ENCODE measurements around the gene STXBP2.

The STXBP2 gene

DNA sequence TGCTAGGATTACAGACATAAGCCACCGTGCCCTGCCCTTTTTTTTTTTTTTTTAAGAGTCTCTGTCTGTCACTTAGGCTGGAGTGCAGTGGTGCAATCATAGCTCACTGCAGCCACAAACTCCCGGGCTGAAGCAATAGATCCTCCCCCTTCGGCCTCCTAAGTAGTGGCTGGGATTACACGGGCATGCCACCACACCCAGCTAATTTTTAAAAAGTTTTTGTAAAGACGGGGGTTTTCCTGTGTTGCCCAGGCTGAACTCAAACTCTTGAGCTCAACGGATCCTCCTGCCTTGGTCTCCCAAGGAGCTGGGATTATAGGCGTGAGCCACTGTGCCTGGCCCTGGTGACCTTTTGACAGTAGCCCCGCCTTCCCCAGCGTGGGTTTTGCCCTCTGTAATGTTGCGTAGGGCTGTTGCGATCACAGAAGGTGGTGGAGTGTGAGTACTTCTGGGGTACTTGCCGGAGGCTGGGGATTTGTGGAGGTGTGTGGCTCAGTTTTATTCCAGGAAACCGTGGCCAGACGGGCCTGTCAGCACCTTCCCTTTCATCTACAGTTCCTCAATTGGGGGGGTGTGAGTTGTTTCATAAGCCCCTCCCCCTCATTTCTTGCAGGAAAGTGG is 20.3 kb downstream of the STXBP2 start:
- no peak for DNase-seq

DNA sequence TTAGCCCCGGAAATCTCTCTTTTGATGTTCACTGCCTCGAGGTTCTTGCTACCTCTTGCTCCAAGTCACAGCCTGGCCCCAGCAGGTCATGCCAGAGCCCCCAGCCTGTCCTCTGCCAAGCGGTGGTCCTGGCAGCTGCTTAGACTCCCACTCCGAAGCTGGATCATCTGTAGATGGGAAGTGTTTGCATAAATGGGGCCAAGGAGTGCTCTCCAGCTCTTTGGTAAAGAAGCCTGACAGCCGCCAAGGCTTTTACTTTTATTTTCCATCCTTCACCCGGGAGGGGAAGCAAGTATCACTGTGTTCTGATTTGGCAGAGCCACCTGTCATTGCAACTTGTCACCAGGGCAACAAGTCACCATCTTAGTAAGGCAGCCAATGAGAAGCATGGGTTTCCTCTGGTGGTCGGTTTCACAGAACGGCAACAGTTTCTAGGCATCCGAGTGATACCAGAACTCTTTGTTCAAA is 21.3 kb downstream of the STXBP2 start:
- peak; percentile 55 for DNase-seq

DNA sequence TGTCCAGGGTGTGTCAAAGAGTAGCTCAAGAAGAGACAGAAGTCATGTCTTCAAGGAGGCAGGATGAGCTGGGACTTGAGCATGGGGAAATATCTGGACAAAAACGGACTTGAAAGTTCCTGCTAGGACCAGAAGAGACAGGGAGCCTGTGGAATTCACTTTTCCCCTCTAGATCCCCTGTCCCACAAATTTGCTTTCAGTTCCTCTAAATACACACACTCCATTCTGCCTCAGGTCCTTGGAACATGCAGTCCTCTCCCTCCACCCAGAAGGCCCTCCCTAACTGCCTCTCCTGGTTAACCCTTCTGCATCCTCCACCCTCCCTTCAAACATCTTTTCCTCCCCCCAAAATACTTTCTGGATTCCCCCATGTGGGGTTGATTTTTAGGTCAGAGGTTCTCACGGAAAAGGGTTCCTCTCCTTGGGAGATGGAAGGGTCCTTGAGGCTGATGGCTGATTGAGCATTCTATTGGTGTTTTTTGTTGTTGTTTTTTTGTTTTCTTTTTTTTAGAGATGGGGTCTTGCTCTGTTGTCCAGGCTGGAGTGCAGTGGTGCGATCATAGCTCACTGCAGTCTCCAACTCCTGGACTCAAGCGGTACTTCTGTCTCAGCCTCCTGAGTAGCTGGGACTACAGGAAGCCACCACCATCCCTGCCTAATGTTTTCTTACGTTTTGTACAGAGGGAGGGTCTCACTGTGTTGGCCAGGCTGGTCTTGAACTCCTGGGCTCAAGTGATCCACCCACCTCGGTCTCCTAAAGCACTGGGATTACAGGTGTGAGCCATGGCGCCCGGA is 25.0 kb downstream of the STXBP2 start:
- DNase-seq, result no peak

DNA sequence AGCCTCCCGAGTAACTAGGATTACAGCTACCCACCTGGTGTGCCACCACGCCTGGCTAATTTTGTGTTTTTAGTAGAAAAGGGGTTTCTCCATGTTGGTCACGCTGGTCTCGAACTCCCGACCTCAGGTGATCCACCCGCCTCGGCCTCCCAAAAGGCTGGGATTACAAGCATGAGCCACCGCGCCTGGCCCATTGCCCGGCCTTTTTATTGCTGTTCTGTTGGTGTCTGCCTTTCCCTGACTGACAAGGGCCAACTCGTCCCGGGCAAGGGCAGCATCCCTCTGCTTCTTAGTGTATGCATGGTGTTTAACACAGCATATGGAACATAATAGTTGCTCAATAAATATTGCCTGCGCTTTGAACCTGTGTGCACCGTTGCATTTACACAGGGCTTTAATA is 25.7 kb downstream of the STXBP2 start:
- DNase-seq, result no peak

DNA sequence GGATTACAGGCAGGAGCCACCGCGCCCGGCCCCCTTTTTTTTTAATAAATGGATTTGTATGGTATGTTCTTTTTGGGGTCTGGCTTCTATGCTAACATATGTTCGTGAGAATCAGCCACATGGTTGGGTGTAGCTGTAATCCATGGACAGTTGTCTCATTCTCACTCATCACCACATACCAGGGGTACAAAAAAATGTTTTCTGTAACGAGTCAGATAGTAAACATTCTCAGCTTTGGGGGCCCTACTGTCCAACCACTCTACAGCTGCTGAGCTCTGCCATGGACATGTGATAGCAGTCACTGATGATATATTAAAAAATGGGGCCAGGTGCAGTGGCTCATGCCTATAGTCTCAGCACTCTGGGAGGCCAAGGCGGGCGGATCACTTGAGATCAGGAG is 26.8 kb downstream of the STXBP2 start:
- no peak for DNase-seq

DNA sequence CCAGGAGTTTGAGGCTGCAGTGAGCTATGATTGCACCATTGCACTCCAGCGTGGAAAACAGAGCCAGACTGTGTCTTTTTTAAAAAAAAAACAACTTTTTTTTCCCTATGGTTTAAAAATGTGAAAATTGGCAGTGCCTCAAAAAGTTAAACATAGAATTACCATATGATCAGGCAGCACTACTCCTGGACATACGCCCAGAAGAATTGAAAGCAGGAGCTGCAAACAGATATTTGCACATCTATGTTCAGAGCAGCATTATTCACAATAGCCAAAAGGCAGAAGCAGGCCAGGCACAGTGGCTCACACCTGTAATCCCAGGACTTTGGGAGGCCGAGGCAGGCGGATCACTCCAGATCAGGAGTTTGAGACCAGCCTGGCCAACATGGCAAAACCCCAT is 28.2 kb downstream of the STXBP2 start:
- DNase-seq, result no peak

DNA sequence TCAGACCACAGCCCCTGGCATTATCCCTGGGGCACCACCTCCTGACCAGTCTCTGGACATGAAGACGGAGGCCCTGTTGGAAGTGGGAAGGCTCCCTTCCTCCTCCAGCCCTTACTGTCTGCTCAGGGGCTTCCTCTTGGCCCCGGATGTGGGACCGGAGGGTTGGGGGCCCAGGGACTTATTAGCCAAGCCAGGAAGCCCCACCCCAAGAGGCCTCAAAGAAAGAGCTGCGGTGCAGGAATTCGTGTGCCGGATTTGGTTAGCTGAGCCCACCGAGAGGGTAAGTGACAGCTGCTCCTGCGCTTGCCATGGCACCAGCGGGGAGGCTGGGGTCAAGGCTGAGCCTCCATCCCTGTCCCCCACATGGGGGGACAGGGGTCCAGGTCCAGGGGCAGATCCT is 31.9 kb downstream of the STXBP2 start, which contains the start of gene RETN:
Gene RETN, plus strand, starts transcription at position 208 of the 400 bp plus-strand sequence. CDS start 278 bp downstream, outside the sequence.
- DNase-seq, result no peak

DNA sequence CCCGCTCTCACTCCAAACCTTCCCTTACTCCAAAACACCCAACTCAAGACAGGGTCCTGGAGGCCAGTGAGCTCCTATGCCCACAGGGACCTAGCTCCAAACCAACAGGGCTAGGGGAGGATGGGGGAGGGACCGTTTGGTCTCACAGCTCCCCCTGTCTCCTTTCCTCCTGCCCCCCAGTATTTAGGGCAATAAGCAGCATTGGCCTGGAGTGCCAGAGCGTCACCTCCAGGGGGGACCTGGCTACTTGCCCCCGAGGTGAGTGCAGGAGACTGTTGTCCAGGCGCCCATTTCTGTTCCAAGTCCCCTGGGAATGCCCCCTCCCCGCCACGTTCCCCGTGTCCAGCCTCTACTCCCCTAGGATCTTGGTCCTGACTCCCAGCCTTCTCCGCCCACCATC is 32.7 kb downstream of the STXBP2 start:
- DNase-seq, result no peak

DNA sequence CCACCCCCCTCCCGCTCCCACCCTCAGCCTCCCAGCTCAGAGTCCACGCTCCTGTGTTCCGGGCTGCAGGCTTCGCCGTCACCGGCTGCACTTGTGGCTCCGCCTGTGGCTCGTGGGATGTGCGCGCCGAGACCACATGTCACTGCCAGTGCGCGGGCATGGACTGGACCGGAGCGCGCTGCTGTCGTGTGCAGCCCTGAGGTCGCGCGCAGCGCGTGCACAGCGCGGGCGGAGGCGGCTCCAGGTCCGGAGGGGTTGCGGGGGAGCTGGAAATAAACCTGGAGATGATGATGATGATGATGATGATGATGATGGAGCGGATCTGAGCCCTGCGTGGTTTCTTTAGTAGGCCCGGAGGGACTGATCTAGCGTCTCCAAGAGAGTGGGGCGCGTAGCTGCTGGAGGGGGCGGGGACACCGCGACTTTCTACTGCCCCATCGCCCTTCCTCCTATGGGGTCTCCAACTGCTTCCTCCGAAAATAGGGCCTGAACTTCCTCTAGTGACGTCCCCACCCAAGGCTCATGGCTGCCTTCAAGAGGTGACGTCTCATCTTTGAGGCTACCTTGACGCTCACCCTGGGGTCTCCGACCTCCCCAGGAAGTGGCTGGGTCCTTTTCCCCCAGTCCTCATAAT is 33.4 kb downstream of the STXBP2 start:
- DNase-seq, result peak; percentile 42

DNA sequence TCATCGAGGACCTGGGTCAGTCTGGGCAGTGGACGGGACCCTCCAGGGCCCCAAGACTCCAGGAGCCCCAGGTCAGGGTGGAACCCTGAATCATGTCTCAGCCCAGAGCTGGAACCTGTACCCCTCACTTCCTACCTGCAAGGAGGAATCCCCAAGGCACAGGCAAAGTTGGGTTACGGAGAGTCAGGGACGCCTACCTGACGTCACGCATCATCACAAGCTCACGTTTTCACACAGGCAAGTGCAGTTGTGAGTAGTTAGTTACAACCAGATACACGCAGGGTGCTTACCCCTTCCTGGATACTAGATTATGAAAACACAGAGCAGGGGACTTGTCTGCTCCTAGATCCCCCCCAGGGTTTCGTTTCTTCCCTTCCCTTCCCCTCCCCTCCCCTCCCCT is 33.9 kb downstream of the STXBP2 start:
- DNase-seq, result no peak

DNA sequence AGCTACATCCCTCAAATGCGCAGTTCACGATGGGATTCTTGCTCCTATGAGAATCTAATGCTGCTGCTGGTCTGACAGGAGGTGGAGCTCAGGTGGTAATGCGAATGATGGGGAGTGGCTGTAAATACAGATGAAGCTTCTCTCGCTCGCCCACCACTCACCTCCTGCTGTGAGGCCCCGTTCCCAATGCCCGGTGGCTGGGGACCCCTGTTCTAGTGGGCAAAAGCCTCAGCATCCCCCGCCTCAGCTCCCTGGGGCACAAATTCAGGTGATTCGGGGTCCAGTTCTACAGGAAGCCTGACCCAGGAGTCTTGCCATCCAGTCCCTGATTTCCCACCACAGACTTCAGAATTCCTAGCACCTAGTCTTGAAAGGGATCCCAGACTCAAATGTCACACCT is 35.6 kb downstream of the STXBP2 start:
- DNase-seq, result no peak

DNA sequence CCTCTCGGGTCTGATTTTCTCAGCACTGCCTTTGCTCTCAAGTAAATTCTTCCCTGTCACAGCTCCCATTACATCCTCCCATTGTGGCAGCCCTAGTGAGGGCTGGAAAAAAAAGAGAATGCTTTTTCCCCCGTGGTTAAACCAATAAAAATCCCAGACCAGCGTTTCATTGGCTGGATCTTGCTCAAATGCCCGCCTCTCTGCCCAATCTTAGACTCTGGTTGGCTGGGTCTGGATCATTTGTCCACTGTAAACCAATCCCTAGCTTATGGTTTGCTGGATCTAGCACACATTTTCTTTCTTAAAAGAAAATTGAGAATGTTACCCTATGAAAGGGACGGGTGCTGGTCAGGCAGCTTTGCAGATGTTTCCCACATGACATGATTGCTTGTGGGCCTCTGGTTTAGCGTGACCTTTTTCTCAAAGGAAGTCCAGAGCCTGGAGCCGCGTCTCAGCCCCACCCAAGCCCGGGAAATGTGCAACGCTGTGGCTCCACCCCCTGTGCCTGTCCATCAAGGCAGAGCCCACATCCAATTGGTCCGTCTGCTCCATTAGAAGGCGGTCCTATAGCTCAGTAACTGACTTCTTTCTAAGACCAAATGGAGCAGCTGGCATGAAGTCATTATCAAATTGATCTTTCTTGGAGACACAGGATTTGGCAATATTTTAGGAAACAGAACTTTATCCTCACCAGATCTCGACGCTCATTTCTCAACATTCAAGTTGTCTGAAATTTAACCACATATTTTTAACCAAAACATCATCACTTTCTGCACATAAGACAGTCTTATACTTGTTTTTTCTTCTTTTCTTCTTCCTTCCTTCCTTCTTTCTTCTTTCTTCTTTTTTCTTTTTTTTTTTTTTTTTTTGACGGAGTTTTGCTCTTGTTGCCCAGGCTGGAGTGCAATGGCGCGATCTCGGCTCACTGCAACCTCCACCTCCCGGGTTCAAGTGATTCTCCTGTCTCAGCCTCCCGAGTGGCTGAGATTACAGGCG is 37.4 kb downstream of the STXBP2 start:
- peak; percentile 31 for DNase-seq

DNA sequence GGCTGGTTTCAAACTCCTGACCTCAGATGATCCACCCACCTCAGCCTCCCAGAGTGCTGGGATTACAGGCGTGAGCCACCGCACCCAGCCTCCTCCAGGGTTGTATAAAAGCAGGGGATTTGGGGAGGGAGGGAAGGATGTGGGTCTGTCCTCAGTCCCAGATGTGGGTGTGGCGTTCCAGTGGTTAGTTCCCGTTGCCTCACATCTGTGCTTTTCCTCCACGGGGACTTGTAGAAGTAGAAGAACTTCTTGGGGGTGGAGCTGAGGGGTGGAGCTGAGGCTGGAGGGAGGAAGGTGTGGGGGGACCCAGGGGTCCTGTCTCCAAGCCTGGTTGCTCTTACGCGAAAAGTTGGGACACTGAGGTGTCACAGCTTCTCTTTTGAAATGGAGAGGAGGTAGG is 39.5 kb downstream of the STXBP2 start:
- DNase-seq, result no peak

DNA sequence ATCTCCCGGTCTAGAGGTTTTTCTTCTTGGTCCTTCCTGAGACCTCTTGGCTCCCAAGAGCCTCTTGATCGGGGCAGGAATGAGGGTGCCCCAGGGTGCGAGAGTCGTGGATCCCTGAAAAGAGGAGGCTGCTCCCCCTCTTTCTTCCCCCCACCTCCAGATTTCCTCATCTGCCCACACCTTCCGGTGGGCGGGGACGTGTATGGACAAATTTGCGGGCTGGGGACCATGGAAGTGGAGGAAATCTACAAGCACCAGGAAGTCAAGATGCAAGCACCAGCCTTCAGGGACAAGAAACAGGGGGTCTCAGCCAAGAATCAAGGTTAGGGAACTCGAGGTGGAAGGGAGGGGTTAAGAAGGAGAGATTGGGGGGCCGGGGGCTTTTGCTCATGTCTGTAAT is 39.9 kb downstream of the STXBP2 start, which contains the start of gene MCEMP1:
Gene MCEMP1, plus strand, starts transcription at position 237 of the 400 bp plus-strand sequence. Its CDS starts 31 bp downstream, at position 268.
- DNase-seq, result no peak

DNA sequence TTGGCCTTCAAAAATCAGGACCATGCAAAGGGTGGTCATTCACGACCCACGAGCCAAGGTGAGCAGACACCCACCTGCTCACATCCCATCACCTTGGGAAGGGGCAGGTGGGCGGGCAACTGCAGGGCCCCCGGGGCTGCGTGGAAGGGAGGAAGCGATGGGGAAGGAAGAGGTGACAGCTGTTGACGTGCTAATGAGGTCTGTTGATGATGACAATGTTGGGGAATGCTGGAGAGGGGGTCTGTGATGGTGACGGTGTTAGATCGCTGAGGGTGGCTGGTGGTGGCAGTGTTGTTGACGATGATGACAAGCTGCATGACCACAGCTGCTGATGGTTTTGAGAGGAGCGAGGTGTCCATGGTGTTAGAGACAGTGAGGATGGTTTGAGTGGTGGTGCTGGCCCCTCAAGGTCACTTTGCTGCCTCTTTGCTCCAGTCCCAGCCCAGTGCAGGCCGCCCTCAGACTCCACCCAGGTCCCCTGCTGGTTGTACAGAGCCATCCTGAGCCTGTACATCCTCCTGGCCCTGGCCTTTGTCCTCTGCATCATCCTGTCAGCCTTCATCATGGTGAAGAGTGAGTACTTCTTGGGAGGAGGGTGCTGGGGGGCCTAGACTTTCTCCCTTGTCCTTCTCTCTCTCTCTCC is 40.9 kb downstream of the STXBP2 start:
- DNase-seq, result no peak

DNA sequence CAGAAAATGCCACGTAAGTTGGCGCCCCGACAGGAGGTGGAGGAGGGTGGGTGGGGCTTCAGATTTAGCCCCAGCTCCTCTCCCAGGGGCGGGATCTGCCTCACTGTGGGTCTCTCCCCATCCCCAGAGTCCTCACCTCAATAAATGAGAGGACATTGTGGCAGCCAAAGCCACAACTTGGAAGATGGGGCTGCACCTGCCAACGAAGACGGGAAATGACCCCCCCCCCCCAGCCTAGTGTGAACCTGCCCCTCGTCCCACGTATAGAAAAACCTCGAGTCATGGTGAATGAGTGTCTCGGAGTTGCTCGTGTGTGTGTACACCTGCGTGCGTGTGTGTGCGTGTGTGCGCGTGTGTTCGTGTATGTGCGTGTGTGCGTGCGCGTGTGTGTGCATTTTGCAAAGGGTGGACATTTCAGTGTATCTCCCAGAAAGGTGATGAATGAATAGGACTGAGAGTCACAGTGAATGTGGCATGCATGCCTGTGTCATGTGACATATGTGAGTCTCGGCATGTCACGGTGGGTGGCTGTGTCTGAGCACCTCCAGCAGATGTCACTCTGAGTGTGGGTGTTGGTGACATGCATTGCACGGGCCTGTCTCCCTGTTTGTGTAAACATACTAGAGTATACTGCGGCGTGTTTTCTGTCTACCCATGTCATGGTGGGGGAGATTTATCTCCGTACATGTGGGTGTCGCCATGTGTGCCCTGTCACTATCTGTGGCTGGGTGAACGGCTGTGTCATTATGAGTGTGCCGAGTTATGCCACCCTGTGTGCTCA is 42.3 kb downstream of the STXBP2 start:
- DNase-seq, result peak; percentile 77

DNA sequence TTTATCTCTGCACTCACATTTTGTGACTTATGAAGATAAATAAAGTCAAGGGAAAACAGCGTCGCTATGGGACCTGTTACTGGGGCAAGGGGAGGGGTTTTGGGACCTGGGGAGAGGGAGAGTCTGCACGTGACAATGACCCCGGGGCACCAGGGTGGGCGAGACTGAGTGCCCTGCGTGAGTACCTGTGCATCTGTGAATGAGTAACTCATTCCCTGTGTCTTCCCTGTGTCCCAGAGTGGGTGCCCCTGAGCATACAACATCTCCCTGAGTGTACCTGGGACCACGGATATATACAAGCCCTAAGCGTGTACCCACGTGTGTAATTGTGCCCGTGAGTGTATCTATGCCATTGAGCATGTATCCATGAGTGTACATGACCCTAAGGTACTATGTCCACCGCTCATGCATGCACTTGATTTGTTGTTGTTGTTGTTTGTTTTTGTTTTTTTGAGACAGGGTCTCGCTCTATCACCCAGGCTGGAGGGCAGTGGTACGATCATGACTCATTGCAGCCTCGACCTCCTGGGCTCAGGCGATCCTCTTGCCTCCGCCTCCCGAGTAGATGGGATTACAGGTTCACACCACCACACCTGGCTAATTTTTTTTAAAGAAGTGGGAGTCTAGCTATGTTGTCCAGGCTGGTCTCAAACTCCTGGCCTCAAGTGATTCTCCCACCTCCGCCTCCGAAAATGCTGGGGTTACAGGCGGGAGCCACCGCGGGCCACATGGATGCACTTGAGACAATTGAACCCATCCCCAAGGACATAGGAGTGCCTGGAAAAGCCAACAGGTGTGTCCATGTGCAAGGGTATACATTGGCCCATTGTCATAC is 43.1 kb downstream of the STXBP2 start:
- no peak for DNase-seq

DNA sequence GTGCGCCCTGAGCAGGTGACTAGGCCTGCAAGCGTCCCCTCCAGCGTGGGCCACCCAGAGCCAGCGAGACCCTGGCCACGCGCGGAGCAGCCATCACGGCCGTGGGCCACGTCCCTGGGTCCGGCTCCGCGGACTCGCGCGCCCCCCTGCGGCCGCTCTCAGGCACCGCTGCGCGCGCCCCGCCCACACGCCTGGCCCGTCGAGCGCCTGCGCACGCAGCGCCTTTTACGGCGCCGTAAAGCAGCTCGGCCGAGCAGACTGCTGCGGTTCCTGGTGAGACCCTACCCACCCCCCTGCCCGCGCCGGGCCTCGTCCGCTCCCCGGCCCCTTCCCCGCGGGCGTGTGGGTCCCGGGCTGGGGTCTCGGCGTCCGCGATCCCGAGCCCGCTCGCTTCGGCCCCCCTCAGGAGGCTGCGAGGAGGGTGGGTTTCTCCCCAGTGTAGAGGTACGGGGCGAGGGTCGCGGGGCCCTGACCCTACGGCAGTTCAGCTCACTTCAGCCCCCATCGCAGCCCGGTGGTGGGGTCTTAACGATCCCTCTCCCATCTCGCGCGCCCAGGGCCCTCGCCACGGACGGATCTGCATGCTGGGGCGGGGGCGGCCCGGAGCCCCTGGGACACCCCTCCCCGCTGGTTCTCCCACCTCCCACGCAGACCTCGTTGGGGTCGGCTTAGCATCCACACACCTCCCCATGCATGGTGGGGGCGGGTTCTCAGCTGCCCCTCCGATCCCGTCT is 43.9 kb downstream of the STXBP2 start, which contains the start of gene TRAPPC5:
Gene TRAPPC5, plus strand, starts transcription at position 228 of the 734 bp plus-strand sequence. CDS start 1,421 bp downstream, outside the sequence.
- peak; percentile 87 for DNase-seq

Data from activated naive CD4-positive, alpha-beta T cell treated with anti-CD3 and anti-CD28 coated beads, Interleukin-2, amount 50 U/mL, for 16 hours (primary cell).